Testis (tissue), 3 donors: ENCODE measurements around the gene ZNF32. TPM values are rescaled to one million over a fixed set of nuclear protein-coding genes. Genes with fewer than 3 reads are reported as not detected.

Experiments used
- DNase-seq: peaks from one replicate; pipeline ENCODE4 v3.0.0-alpha.2; 2019
- H3K27ac ChIP-seq, 2 donors: fragments of 200-600 bp; sonication (generic); one replicate each; pipeline ENCODE4 v1.5.1; 2019
- H3K27me3 ChIP-seq: fragments of 200-600 bp; sonication (generic); one replicate; pipeline ENCODE4 v1.5.1; 2019
- H3K36me3 ChIP-seq: fragments of 200-600 bp; sonication (generic); one replicate; pipeline ENCODE4 v1.5.1; 2017; ENCODE audit warnings: low read depth; ENCODE audit errors: missing control alignments
- H3K4me1 ChIP-seq: fragments of 200-600 bp; sonication (generic); one replicate; pipeline ENCODE4 v1.5.1; 2019
- H3K4me3 ChIP-seq, 2 donors: fragments of 200-600 bp; sonication (generic); one replicate each; pipeline ENCODE4 v1.5.1; 2017 to 2019
- H3K9me3 ChIP-seq: fragments of 200-600 bp; sonication (generic); one replicate; pipeline ENCODE4 v1.5.1; 2017
- CTCF ChIP-seq, 3 experiments: fragments of 450-650 bp in 2 of 3; fragments of 200-600 bp in 1 of 3; sonication (generic) in 1 of 3; IDR thresholded peaks; one replicate each; pipeline ENCODE4 v1.5.1; 2016 to 2019; ENCODE audit warnings: antibody characterized with exemption in 3 of 3, mild to moderate bottlenecking in 2 of 3, moderate library complexity in 1 of 3
- POLR2A ChIP-seq: fragments of 450-650 bp; IDR thresholded peaks from one replicate; pipeline ENCODE4 v1.6.1; 2017; ENCODE audit warnings: antibody characterized with exemption, mild to moderate bottlenecking, moderate library complexity
- WGBS, 2 donors: methylation state at CpG; one replicate each; pipeline ENCODE4 v1.1.5; 2018; 5-methylcytosine and 5-hydroxymethylcytosine counted together
- intact Hi-C: fragments of 100-400 bp; cut with DNase I; formaldehyde crosslinking; loops from one replicate; pipeline ENCODE4 v1.15.1; 2023; ENCODE audit warnings: low total_unique reads
- polyA plus RNA-seq: library from polyadenylated mRNA; stranded (reverse); fragments of 350-450 nt; fragmentation: Illumina TruSeq; extraction: RNeasy Lipid Tissue Mini Kit (QIAGEN cat#74804); gene quantifications from one replicate; pipeline ENCODE4 v1.2.3, GENCODE V29; 2014; ENCODE audit warnings: low read depth, low replicate concordance; ENCODE audit not compliant: insufficient read depth
- total RNA-seq, 2 donors: library from RNA; depleted of rRNA; stranded (reverse); fragments of >200 nt; gene quantifications; one replicate each; pipeline ENCODE4 v1.2.3, GENCODE V29; 2016

Gene ZNF32
- total and polyA plus RNA-seq, 3 donors from 2014 or later: 18.7 to 29.8 (median 22.7) TPM

GRCh38 chr10:43598446-43598845 is 50.2 kb downstream of the ZNF32 start:
- Histone ChIP-seq H3K9me3 (no peaks in the 10 kb centered on the region), H3K27ac (no peak overlapping the region), H3K4me1 (peaks cover 6% of the 10 kb centered on the region), H3K36me3 (no peaks in the 10 kb centered on the region), H3K4me3 (no peak overlapping the region), H3K27me3 (no peaks in the 10 kb centered on the region)
- TF ChIP-seq CTCF (IDR thresholded peaks at IDR 0.05) (no peak), POLR2A (no peak)
- 77 to 83% methylated on average over 2 of the region's 2 CpGs for WGBS, 2 donors
- intact Hi-C loops: no loop called here
- DNase-seq: no peak

- Histone ChIP-seq H3K9me3 (no peaks in the 10 kb centered on the region), H3K27me3 (no peaks in the 10 kb centered on the region), H3K27ac (no peak overlapping the region), H3K4me1 (peaks cover 6% of the 10 kb centered on the region), H3K36me3 (no peaks in the 10 kb centered on the region), H3K4me3 (no peak overlapping the region)
- no peak for DNase-seq
- intact Hi-C loops: no loop called here
- TF ChIP-seq POLR2A (no peak), CTCF (IDR thresholded peaks at IDR 0.05) (no peak)
- 75 to 93% methylated on average over 4 of the region's 4 CpGs for WGBS, 2 donors
Measured at GRCh38 chr10:43596546-43596945, 52.1 kb downstream of the ZNF32 start.

- no peak for TF ChIP-seq POLR2A
- no peak for TF ChIP-seq CTCF (IDR thresholded peaks at IDR 0.05)
- no peak overlapping the region for H3K4me3 ChIP-seq
- no peaks in the 10 kb centered on the region for H3K36me3 ChIP-seq
- H3K27ac ChIP-seq: no peak overlapping the region
- intact Hi-C loops: no loop called here
- no peaks in the 10 kb centered on the region for H3K27me3 ChIP-seq
- WGBS, 2 donors: 65% methylated on average over 7 of the region's 7 CpGs
- no peaks in the 10 kb centered on the region for H3K9me3 ChIP-seq
- DNase-seq: no peak
- peaks cover 6% of the 10 kb centered on the region for H3K4me1 ChIP-seq
Measured at GRCh38 chr10:43595739-43596298, 52.9 kb downstream of the ZNF32 start.

- no peak overlapping the region for H3K4me3 ChIP-seq
- WGBS, 2 donors: 38 to 56% methylated on average over 8 of the region's 8 CpGs
- H3K27ac ChIP-seq: no peak overlapping the region
- no peak for DNase-seq
- peaks cover 6% of the 10 kb centered on the region for H3K4me1 ChIP-seq
- no peaks in the 10 kb centered on the region for H3K27me3 ChIP-seq
- intact Hi-C loops: no loop called here
- no peaks in the 10 kb centered on the region for H3K36me3 ChIP-seq
- H3K9me3 ChIP-seq: no peaks in the 10 kb centered on the region
- no peak for TF ChIP-seq POLR2A
- TF ChIP-seq CTCF (IDR thresholded peaks at IDR 0.05): no peak
Measured at GRCh38 chr10:43594944-43595589, 53.6 kb downstream of the ZNF32 start.

Other genes with a start within 250 kb of the ZNF32 start
- gene HNRNPF, start 239.7 kb downstream of the ZNF32 start, total RNA-seq: 100 to 1,000 TPM; 120 to 159 TPM
- 232 TPM for gene HNRNPF, start 239.7 kb downstream of the ZNF32 start, polyA plus RNA-seq
- gene ZNF487, start 211.8 kb downstream of the ZNF32 start, total RNA-seq: 10 to 100 TPM; 22.8 to 46.2 TPM
- 43.1 TPM for gene ZNF487, start 211.8 kb downstream of the ZNF32 start, polyA plus RNA-seq
- 10 to 100 TPM in 1 of 2 donors, 1 to 10 TPM in 1; 9.2 to 10.9 TPM for gene ZNF239, start 74.3 kb downstream of the ZNF32 start, total RNA-seq
- 20.8 TPM for gene ZNF239, start 74.3 kb downstream of the ZNF32 start, polyA plus RNA-seq
- 10 to 100 TPM in 1 of 2 donors, 1 to 10 TPM in 1; 8.8 to 10.0 TPM for gene ZNF485, start 42.4 kb downstream of the ZNF32 start, total RNA-seq
- gene ZNF485, start 42.4 kb downstream of the ZNF32 start, polyA plus RNA-seq: 5.8 TPM